Left forelimb (tissue), 1 donor: ENCODE results near the gene AUTS2.
A peak's percentile ranks its signal among the peaks of the same experiment; 100 is the strongest.

Source experiments
- DNase-seq: peaks from one replicate; pipeline ENCODE4 v3.0.0-alpha.2; 2018; ENCODE audit warnings: low spot score

The AUTS2 gene

DNA sequence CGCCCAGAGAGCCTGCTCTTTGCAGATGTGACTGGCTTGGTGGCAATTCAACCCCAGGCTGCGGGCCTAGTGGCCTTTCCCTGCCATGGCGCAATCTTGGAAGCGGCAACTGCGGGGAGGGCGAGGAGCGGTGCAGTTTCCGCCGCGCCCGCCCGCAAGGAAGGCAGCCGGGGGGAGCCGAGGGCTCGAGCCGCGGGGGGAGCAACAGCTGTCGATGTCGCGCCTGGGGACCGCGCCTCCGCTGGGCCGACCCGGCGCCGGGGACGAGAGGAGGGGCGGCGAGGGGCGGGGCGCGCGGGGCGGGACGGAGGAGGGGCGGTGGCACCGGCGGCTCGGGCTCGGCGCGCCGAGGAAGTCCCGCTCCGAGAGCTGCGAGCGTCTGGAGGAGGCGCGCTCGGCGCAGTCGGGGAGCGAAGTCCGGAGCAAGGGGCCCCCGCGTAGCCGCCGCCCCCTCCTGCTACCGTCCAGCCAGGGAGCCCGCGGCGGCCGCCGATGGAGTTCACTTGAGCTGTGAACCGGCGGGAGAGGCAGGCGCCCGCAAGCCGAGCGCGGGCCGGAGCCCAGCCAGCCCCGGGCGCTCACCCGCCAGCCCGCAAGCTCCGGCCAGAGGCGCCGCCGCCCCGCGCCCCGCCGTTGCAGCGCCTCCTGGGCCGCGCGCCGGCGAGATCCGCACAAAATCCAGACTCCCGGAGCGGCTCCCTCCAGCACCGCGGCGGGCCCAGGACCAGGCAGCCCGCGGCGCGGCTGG, 1095.6 kb downstream of the AUTS2 start:
- peak; percentile 85 for DNase-seq

DNA sequence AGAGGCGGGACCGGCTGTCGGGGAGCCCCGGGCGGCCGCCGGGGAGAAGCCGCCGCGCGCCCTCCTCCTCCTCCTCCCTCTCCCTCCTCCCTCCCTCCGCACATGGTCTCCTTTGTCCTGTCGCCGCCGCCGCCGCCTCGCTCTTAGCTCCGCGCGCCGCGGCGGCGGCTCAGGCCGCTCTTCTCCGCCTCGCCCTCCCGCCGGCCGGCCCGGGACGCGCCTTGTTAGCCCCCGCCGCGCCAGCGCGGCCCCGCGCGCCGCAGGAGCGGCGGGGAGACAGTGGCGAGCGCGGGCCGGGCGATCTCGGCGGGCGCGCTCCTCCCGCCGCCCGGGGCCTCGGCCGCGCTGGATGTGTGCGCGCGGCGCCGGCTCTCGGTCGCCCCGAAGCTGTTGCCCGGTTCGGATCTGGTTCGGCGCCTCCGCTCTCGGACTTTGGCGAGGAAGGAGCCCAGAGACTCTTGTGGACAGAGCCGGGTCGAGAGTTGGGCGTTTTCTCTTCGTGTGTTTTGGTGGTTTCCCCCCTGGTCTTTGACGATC, 1096.2 kb downstream of the AUTS2 start:
- peak; percentile 73 for DNase-seq

DNA sequence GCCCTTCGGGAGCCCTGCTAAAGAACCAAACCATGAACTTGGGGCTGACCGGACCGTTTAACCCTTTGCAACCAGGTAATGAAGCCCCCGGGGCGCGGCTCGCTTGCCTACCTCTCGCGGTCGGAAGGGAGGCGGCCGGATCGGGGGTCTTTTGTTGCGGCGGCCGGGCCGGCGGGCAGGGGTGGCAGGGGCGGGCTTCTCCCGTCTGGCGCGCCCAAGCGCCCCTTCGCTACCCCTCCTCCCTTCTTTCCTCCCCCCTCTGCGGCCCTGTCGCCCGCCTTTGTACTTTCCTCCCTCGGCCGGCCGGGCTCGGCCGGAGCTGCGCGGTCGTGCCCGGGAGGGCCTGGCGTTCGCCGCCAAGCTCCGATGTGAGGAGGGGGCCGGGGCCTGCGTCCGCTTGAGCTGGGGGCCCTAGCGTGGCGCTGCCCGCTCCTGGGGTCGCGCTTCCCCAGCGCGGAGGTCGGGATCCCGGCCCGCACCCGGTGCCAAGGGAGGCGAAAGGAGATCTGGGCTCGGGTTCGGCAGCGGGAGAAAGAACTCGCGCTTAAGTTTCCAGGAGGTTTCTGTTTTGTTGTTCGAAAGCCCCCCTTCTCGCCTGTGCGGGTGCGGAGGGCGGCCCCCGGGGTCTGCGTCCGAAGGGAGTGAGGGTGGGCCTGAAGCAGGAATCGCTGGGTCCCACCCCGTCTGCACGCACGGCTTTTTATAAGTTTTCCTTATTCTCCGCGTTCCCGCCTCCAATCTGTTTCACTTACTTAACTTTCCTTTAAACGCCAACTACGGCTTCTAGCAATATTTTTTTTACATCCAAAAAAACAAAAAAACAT, 1096.9 kb downstream of the AUTS2 start:
- peak; percentile 81 for DNase-seq

DNA sequence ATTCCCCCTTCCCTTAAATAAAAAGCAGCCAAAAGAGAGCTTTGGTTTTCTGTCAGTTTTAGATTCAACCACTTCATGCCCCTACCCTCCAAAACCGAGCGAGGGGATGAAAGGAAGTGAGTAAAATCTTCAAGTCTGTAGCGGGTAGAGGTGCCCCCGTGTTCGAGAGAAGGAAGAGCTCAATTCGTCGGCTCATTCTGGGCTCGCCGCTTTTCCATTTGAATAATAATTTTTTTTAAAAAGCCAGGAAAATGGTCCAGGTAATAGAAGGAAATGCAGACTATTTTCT, 1097.5 kb downstream of the AUTS2 start:
- no peak for DNase-seq

DNA sequence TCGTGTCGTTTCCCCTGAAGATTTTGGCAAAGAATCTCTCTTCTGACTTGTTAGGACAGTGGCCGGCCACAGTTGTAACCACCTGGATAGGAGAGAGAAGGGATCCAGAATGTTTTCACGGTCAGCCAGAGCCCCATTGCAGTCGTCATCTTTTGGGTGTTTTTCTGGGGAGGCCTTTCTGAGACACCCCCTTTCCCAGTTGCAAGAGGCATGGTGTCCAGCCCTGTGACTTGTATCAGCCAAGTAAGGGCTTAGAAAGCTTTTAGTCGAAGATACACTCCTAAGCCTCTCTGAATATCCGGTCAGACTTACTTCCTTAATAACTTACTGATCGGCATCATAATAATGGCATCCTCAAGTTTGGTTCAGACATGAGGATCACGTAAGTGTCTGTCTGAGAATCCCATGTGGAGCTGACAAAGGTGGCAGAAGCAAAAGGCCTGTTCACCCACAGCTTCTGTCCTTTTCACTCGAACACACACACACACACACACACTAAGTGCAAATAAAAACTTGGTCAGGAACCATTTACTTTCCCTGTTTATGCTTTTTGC, 1098.0 kb downstream of the AUTS2 start:
- DNase-seq, result no peak

DNA sequence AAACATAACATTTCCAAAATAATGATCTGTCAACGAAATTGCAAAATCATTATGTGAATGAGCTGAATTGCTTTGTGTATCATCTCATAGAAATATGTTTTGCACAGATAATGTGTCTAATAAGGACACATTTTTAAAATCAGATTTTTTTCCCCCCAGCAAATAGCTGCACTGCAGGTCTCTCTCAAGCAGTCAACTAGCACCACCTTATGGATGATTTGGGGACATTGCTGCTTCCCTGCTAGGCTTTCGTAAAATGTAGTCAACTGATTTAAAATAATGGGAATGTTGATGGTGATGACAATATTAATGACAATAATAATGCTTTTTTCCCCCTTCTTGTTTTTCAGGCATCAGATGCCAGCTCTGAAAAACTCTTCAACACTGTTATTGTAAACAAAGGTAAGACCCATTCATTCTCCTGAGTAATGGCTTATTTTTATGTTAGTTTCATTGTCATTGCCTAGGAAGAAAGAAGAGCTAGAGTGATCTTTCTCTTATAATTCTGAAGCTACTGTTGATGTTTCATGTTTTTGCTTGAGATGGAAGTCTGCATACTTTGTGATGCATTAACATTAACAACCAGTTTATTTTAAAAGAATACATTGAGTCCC, 1100.1 kb downstream of the AUTS2 start:
- DNase-seq, result no peak

DNA sequence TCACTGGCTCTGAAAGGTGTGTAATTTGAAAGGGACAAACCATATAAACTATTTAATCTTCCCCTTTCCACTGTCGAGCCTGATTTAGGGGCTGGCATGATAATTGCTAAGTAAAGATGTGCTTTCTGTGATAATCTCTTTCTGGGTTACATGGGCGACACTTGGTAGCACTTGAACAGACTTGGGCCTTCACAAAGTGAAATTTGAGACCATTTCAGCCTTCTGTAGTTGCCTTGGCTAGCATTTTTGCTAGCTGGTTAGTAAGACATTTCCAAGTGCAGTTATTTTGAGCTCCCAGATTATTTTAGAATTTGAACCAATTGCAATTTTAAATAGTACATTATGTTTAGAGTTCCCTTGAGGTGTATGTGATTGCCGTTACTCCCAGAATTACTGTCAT, 1101.0 kb downstream of the AUTS2 start:
- DNase-seq, result no peak

DNA sequence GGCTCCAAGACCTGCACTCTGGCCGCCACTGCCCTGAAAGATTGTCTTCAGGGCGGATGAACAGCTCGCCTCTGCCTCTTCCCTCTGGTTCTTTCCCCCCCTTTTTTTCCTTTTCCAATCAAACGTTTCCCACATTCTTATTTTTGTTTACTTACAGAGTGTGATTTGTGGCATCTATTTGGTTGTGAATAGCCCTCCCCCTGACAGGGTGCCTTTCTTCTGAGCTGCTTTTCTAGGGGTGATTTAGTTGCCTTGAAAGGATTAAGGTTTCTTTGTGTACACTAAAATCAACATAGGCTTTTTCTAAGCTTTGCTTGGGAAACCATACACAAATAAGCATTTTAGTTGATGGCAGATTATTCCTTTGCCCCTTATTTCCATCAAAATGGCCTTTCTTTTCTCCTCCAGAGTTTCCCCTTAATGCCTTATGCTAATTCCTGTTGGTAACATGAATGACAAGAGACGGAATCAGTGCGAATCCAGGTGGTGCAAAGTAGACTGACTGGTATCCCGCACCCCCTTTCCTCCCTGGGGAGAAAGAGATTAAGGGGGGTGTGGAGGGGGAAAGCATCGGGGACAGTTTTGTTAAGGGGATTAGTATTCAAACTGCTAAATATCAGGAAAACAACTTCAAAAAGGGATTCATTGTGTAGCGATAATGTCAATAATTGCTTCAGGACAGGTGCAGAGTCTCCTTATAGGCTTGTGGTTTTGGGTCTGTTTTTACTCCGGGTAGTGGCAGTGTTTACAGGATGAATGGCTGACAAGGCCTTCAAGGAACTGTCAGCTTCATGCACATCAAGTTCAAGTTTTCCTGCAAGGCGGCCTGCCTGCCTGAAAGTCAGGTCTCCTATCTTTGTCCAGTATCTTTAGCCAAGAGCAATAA, 1102.0 kb downstream of the AUTS2 start:
- no peak for DNase-seq

DNA sequence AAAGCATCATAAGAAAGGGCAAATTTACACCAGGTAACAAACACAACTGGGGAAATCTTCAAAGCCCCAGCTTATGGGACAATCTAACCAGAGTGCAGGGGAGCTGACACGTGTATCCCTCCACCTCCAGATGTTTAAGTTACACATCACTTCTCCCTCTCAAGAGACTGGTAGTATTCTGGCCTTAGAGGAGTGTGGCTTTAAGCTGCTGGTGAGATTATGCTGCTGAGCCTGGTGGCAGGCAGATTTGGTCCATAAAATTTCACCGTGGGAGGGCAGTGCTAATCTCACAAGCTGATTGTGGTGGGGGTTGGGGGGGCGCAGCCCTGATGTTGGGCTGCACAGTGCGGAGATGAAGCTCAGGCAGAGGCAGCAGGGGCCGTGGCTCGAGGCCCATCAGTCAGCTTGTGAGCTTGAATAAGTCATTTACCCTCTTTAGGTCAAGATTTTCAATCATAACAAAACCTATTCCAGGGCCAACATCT, 1102.7 kb downstream of the AUTS2 start:
- no peak for DNase-seq

DNA sequence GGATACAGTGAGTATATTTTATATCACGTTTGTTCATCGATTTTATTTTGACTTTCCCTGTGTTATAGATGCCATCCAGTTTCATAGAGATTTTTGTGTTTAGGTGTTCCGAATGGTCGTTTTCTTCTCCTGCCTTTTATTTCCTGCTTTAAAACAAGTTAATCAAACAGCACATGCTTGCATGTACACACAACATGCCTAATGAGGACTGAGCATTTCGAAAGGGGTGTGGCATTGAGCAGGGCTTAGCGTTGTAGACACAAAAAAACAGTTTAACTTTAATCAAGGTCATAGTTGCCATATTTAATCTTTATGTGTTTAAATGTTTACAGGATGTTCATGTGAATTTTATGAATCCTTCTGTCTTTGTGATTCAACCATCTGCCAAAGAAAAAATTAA, 1103.2 kb downstream of the AUTS2 start:
- DNase-seq, result no peak

DNA sequence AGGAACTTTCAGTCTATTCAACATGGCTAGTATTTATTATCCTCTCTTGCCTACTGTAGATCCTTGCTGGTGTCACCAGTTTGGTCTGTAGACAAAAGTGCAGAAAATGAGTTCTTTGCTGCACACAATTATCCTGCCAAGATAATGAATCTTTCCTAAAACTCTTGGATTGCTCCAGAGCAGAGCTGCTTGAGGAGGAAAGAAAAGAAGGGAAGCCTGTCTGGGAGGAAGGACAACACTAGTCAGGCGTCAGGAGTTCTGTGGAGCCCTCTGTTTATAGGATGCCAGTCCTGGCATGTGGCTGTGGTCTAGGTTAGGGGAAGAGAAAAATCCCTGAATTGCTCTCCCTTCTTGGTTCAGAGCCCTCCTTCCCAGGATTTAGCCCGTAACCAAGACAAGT, 1103.7 kb downstream of the AUTS2 start:
- no peak for DNase-seq

DNA sequence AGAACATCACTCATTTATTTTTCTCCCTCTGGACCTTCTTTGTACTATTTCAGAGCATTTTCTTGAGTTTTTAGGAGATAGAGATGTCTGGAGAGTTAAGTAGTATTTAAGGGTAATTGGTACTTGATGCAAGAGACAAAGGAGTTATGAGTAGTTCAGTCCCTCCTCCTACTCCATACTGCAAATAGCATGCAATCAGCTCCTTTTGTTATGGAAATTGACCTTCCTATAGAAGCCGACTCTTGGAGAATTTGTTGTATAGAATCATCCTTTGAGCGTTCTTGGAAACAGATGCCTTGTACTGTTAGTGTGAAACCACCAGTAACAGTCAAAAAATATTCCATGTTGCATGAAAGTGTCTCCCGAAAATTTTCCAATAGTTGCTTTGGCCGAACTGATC, 1105.5 kb downstream of the AUTS2 start:
- no peak for DNase-seq

DNA sequence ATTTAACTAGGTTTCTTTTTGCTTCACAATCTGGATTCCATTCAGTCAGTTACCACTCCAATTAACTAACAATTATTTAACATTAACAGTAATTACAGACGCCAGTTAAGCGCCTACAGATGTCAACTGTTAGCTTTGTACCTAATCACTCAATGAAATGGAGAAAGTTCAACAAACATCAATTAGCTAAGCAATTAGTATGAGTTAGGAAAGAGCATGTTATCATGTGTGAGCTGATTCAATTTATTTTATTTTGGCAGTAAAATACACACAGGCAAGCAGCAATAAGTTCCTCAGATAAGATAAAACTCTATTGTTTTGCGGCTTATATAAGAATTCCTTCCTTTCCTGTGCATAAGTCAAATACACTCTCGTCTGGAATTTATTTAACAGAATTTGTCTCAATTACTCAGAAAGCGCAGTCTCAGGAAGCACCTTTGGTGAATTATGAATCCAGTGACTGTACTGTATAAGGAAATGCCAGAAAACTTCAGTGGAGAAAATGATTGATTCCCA, 1106.6 kb downstream of the AUTS2 start:
- no peak for DNase-seq

DNA sequence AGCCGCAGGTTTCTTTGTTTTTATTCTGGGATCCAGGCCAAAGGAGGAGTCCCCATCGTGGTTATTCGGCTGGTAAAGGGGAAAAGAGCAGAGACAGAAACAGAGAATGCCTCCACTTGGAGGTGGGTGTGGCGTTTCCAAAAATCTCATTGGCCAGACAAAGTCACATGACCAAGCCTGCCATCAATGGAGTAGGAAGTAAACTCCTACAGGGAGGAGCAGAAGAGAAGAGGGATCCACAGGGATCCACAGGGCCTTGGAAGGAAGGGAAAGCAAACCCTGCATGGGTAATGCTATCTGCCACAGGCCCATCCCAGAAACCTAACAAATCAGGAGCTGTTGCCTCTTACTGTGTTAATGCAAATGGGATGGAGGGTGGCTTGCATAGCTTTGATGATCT, 1107.9 kb downstream of the AUTS2 start:
- no peak for DNase-seq

DNA sequence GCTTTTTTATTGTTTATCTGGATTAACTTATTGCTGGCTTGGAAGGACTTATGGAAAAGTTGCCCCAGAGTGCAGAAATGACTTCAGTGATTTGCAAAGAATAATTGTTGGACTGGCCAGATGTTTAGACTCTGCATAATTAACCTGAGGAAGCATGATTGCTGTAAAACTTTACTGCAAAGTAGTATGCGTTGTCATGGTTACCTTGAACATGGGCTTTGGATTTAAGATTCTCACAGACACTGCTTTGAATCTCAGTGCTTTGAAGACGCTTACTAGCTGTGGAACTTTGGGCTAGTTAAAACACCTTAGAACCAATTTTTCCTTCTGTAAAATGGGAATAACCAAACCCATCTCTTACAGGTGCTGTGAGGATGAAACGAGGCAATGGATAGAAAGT, 1108.4 kb downstream of the AUTS2 start:
- DNase-seq, result no peak

DNA sequence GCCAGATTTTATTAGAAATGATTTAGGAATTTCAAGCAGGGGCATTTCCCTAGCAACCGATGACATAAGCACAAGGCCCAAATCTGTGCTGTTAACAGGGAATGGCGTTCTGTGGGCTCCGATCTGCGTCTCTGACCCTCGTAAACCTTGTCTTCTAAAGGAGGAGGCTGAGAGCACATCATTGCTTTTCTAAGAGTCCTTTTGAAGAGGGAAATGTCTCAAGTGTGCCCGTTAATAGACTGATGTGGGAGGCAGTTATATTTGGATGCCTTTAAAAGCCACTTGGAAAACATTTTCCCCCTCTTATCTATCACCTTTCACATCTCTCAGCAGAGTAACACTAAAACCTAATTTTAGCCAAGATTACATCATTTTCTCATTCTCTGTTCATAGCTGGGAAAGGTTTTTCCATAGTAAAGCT, 1109.6 kb downstream of the AUTS2 start:
- no peak for DNase-seq

DNA sequence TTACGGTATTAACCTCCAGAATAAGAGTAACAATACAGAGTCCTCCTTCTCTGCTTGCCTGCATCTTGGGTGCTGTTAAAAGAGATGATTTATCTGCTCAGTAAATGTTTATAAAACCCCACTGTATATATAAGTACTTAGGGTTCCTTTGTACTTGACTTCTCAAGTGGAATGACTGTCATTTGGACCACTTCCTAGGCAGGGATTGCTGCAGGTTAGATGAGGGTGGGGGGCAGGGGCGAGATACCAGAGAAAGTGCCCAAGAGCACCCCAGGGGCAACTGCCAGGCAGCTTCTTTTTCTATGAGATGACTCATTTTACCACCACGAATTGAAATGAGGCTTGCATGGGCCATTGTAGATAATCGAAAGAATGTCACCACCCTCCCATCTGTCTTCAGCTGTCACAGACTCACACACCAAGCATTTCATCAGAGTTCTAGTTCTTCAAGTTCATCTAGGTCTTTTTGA, 1111.8 kb downstream of the AUTS2 start:
- DNase-seq, result no peak

DNA sequence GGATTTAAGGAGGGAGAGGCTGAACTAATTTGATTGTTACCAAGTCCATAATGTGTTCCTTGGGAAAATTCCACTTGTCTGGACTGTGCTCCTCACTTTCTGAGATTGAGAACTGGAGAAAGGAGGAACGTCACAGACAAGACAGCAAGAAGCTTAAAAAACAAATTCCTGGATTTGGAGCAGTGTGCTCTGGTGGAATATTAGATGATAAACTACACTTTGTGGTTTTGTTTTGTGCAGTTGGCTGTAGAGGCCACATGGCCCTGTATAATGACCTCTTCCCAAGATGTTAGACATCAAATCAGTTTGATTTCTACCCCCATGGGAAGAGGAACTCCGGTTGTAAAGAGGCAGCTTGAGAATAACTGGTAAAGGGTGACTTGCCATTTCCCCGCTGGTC, 1112.4 kb downstream of the AUTS2 start:
- no peak for DNase-seq

DNA sequence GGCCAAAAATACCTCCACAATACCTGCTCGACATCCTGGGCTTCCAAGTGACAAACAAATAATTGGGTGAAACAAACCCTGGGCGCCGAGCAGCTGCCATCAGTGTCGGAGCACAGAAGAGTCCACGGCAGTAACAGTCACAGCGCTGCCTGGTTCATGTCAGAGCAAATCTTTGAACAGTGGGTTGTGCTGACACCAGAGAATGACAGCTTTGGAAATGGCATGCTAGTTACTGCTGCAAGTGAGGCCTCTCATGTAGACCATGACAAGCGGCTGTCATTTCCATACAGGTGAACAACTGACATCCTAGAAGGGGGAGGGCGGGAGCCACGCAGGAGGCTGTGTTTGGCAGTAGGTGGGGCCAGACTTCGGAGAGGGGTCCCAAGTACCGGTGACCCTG, 1113.2 kb downstream of the AUTS2 start:
- DNase-seq, result no peak

DNA sequence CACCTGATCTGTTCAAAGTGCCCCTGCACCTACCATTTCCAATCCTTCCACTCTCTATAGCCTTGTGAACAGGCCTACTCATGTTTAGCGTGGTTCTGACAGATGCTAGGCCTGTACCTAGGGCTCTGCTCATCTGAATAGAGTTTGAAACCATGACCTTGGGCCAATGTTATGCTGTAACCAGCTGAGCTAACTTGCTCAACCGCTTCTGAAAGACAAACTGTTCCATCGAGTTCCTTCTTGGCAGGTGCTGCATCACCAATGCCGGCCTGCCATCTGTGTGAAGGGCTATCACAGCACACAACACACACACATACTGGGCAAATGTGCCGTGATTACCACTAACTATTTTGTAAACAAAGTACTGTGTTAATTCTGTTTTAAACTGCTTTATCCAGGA, 1114.7 kb downstream of the AUTS2 start:
- no peak for DNase-seq

DNA sequence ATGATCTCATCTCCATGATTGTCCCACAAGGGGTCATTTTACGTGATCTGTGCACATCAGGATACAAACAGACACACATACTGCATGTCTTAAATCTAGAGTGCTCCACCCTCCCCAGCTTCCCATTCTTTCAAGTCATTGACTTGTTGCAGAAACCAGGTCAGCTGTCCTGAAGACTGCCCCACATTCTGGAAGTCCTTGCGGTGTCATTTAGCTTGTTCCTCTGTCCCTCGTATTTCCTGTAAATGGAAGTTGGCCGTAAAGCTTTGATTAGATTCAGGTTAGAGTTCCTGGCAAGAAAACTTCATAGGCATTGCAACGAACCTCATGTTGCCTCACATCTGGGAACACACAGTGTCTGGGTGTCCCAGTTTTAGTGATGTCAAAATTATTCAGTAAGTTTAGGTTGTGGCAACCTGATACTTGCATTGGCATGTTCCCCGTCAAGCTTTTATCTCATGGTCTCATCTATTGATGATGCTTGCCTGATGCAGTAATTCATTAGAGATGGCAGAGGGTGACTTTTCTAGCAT, 1116.3 kb downstream of the AUTS2 start:
- no peak for DNase-seq
